C4-2B (cell line): ENCODE measurements around the gene ENDOU.

Experiments
- CTCF ChIP-seq: fragments of 450-650 bp; conservative IDR thresholded peaks from 2 replicates; pipeline ENCODE4 v1.5.1; 2017; ENCODE audit warnings: mild to moderate bottlenecking
- ZFX ChIP-seq: fragments of 450-650 bp; IDR thresholded peaks from 2 replicates; pipeline ENCODE4 v1.6.1; 2017

DNA sequence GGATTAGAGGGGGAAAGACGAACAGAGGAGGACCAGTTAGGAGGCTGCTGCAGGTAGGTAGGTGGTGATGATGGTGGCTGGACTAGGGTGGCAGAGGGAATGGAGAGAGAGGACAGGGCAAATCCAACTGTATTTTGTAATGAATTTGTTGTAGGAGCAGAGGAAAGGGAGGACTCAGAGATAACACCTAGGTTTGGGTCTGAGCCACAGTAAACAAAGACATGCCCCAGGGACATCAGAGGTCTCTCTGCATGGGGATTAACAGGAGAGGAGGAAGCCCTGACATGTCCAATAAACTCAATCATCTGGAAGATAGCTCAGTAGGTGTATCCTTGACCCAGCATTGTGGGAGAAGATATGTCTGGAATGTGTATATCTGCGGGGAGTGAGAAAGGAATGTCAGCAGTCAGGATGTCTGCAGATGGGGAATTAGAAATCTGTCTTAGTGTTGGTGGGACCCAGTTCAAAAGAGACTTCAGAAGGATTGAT is 43.1 kb upstream of the ENDOU start:
- no peak for TF ChIP-seq CTCF
- no peak for TF ChIP-seq ZFX
